Endothelial cell of umbilical vein (primary cell): ENCODE results near the gene PPP6R1.
A peak's percentile ranks its signal among the peaks of the same experiment; 100 is the strongest.

ENCODE experiments used
- EZH2 ChIP-seq: IDR thresholded peaks from 2 replicates; pipeline ENCODE4 v1.6.1; 2012; ENCODE audit warnings: borderline replicate concordance, low read depth, mild to moderate bottlenecking, moderate library complexity, low read length, inconsistent platforms; ENCODE audit not compliant: severe bottlenecking
- GATA2 ChIP-seq: IDR thresholded peaks from 2 replicates; pipeline ENCODE4 v1.7.0; 2011; ENCODE audit warnings: low read depth, mild to moderate bottlenecking, moderate library complexity, mixed read lengths, low read length; ENCODE audit not compliant: insufficient read length, insufficient read depth
- MYC ChIP-seq: IDR thresholded peaks from one replicate; pipeline ENCODE4 v1.6.1; 2011; ENCODE audit warnings: mild to moderate bottlenecking, low read depth, low read length
- POLR2A ChIP-seq: IDR thresholded peaks from 2 replicates; pipeline ENCODE4 v1.6.1; 2012; ENCODE audit warnings: low read depth, mild to moderate bottlenecking, control low read depth, low read length
- POLR2AphosphoS5 ChIP-seq: IDR thresholded peaks from 2 replicates; pipeline ENCODE4 v1.6.1; 2012; ENCODE audit warnings: low read depth, mild to moderate bottlenecking, control low read depth, low read length, moderate library complexity; ENCODE audit not compliant: insufficient read depth
- TF ChIP-seq, protein P1 (sequence below), 2 donors: IDR thresholded peaks; 1 replicate in 1 of 2; 2 replicates in 1 of 2; pipeline ENCODE4 v1.5.1; 2011; ENCODE audit warnings: low read length in 2 of 2, mild to moderate bottlenecking in 2 of 2, moderate library complexity in 2 of 2, control low read depth in 1 of 2, inconsistent platforms in 1 of 2, low read depth in 1 of 2; ENCODE audit not compliant: insufficient read depth in 1 of 2; ENCODE audit errors: extremely low read depth in 1 of 2

DNA sequence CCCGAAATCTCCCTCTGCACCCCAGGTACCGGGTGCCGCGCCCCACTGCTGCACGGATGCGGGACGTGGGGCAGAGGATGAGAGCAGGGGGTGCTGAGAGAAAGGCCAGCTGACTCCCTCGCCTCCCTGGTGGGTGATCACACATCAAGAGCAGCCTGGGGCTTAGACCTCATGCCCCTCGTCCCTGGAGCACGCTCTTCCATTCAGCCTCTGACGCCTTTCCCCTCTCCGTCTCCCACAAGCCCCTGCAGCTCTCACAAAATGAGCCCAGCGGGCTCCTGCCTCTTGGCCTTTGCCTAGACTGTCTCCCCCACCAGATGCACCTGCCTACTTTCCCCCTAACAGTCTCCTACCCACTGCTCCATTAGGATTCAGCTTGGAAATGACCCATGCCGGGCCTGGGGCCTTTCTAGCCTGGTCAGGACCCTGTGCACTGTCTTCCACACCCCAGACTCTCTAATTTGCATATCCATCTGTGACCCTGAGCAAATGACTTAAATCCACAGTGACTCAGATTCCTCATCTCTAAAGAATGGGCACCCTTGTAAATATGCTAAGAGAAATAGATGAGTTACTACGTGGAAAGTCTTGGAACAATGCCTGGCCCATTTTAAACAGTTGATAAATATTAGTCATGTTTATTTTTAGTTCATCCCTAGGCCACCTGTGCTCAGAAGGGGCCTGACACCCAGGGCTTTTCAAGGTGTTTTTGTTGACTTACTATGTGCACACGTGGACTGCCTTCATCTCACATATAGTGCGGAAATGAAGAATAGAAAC lies 48.9 kb downstream of the PPP6R1 start:
- peak; percentile 49 for TF ChIP-seq POLR2AphosphoS5
- TF ChIP-seq, protein P1, sequence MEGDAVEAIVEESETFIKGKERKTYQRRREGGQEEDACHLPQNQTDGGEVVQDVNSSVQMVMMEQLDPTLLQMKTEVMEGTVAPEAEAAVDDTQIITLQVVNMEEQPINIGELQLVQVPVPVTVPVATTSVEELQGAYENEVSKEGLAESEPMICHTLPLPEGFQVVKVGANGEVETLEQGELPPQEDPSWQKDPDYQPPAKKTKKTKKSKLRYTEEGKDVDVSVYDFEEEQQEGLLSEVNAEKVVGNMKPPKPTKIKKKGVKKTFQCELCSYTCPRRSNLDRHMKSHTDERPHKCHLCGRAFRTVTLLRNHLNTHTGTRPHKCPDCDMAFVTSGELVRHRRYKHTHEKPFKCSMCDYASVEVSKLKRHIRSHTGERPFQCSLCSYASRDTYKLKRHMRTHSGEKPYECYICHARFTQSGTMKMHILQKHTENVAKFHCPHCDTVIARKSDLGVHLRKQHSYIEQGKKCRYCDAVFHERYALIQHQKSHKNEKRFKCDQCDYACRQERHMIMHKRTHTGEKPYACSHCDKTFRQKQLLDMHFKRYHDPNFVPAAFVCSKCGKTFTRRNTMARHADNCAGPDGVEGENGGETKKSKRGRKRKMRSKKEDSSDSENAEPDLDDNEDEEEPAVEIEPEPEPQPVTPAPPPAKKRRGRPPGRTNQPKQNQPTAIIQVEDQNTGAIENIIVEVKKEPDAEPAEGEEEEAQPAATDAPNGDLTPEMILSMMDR (IDR thresholded peaks at IDR 0.05; ENCODE audit: extremely low read depth in 1 of 2, insufficient read depth in 1 of 2, low read depth in 1 of 2, low read length in 2 of 2), result no peak
- no peak for TF ChIP-seq EZH2
- TF ChIP-seq POLR2A, result no peak
- no peak for TF ChIP-seq MYC
- TF ChIP-seq GATA2, result no peak
